HG02943 (cell line): Measurements from ENCODE around the gene BMPR1B.
"Not testable (repeated sequence)": the region's sequence is repeated elsewhere in the genome, so short reads cannot be mapped to it uniquely, and the experiment has no call there.

Experiments used
- ATAC-seq: cut with Tn5 transposase; IDR thresholded peaks from one replicate; pipeline ENCODE4 v1.9.1; 2021; ENCODE audit warnings: mild to moderate bottlenecking, low read depth, moderate library complexity; ENCODE audit not compliant: unreplicated experiment

Gene BMPR1B

GRCh38 chr4:95108883-95109421, 351.2 kb downstream of the BMPR1B start:
- ATAC-seq = no peak

DNA sequence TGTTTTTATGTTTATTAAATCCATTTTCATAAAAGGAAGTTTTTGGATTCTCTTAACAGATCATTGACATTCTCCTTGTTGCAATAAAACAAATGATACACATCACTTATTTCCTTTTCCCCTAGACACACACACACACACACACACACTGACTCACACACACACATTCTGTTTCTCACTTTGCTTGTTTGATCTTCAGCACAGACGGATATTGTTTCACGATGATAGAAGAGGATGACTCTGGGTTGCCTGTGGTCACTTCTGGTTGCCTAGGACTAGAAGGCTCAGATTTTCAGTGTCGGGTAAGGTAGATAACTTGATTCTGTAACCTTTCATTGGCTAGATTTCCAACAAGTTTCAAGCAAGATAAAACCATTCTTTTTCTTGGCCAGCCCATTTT, 356.8 kb downstream of the BMPR1B start:
- ATAC-seq = no peak

GRCh38 chr4:95118497-95118896, 360.7 kb downstream of the BMPR1B start:
- no peak for ATAC-seq

DNA sequence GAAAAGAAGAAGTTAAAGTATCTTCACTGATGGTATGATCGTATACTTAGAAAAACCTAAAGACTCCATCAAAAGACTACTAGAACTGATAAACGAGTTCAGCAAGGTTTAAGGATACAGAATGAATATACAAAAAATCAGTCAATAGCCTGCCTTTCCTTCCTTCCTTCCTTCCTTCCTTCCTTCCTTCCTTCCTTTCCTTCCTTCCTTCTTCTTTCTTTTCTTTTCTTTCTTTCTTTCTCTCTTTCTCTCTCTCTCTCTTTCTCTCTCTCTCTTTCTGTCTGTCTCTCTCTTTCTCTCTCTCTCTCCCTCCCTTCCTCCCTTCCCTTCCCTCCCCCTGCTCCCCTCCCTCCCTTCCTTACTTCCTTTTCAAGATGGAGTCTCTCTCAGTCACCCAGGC, 362.7 kb downstream of the BMPR1B start:
- no peak for ATAC-seq

DNA sequence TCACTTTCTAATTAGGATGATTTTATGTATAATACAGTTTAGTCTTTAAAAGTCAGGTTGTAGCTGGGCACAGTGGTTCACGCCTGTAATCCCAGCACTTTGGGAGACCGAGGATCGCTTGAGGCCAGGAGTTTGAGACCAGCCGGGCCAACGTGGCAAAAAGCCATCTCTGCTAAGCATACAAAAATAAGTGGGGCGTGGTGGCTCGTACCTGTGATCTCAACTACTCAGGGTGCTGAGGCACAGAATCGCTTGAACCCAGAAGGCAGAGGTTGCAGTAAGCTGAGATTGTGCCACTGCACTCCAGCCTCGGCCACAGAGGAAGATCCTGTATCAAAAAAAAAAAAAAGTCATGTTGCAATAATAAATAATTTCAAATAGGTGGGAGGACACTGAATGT, 364.2 kb downstream of the BMPR1B start:
- ATAC-seq = no peak

GRCh38 chr4:95124906-95125504, 367.2 kb downstream of the BMPR1B start:
- ATAC-seq = no peak

GRCh38 chr4:95129031-95129430, 371.3 kb downstream of the BMPR1B start:
- no peak for ATAC-seq

- ATAC-seq = no peak
These were observed 372.1 kb downstream of the BMPR1B start for GRCh38 chr4:95129821-95130311.

DNA sequence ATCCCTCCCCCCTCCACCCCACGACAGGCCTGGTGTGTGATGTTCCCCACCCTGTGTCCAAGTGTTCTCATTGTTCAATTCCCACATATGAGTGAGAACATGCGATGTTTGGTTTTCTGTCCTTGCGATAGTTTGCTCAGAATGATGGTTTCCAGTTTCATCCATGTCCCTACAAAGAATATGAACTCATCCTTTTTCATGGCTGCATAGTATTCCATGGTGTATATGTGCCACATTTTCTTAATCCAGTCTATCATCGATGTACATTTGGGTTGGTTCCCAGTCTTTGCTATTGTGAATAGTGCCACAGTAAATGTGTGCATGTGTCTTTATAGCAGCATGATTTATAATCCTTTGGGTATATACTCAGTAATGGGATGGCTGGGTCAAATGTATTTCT, 376.3 kb downstream of the BMPR1B start:
- not testable (repeated sequence) for ATAC-seq

- ATAC-seq = not testable (repeated sequence)
These were observed 381.7 kb downstream of the BMPR1B start for GRCh38 chr4:95139424-95139823.

- no peak for ATAC-seq
These were observed 383.6 kb downstream of the BMPR1B start for GRCh38 chr4:95141361-95141760.

DNA sequence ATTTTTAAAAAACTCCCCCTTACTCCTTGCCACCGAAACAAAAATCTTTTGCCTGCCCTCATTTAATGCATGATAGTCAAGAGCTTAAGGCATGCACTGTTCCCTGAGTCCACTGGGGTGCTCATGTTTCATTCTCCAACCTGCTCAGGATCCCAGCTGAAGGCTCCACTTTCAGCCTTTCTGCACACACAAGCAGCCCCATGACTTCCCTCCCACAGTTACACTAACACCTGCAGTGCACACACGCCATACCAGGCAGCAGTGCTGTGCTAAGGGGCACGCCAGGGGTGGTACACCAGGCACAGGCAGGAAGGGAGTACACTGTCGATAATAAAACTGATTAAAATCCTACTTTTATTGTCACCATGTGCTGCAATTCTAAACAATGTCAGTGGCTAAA, 385.2 kb downstream of the BMPR1B start:
- ATAC-seq = no peak

GRCh38 chr4:95151255-95151654, 393.5 kb downstream of the BMPR1B start:
- no peak for ATAC-seq

GRCh38 chr4:95153182-95153581, 395.4 kb downstream of the BMPR1B start:
- ATAC-seq = no peak

DNA sequence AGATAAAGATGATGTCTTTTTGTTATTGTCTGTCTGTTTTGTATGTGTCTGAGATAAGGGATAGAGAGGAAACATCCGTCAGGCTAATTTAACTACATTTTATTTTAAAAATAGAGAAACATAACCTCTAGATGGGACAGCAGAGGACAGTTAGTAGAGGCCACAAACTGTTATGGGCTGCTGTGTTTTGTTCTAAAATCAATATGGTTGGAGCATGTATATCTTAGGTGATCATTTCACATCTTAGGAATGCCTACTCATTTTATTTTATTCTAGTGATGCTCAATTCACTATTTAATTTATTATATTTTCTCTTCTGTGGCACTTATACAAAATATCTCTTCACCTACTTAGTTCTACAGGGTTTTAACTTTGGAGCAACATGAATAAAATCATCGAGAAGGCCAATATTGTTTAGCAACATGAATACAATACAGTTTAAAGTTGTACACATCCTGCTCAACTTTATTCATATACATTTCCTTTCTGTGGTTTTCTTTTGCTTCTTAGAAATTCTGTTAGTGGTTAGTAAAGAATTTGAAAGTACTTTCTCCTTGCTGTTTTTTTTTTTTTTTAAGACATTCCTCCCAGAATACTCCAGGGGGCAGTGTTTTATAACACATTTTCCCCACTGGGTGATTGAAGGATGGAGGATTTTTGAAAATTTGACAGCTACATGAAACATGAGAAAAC, 398.1 kb downstream of the BMPR1B start:
- no peak for ATAC-seq

DNA sequence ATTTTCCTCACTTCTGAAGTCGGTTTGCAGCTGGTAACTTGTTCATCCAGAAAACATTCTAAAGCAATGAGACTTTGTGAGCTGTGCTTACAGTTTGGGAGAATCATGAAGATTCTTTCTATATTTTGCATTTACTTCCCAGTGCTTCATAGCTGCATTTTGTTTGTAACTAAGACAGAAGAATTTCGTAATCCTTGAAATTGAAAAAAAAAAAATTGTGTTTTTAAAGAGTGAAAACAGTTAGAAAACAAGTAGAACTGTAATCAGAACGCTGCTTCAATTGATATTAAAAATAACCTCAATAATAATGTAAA, 398.7 kb downstream of the BMPR1B start:
- ATAC-seq = no peak

GRCh38 chr4:95157596-95157995, 399.8 kb downstream of the BMPR1B start:
- no peak for ATAC-seq

DNA sequence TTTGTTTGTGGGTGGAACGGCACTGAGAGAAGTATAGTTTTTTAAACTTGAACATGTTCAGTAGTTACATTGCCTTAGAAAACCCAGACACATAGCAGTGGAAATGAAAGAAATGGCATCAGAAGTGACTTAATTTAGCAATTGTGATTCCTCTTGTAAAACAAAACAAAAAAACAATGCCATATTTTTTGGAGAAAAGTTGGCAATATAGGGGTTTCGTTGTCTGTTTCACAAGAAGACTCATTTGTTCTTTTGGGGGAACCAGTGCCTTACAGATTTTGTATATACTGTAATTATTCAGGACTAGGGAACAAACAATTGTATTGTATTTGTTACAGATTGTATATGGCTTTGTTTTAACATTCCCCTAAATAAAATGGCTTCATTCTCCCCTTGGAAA, 400.3 kb downstream of the BMPR1B start:
- no peak for ATAC-seq

DNA sequence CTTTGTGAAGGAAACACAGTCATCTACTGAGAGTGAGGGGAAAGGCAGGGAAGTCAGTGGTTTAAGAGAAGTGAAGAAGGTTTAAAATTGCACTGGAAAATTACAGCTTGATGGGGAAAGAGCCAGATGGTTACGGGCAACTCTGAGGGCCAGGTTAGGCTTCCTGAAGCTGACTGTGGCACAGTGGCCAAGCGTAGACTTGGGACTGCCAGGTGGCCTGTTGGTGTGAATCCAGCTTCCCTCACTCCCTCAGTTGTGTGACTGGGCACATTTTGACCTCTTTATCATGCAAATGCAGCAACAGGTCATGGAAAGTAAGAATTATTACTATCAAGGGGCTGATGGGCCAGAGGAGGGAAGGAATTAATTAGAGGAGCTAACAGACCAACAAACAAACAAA, 400.9 kb downstream of the BMPR1B start:
- no peak for ATAC-seq

DNA sequence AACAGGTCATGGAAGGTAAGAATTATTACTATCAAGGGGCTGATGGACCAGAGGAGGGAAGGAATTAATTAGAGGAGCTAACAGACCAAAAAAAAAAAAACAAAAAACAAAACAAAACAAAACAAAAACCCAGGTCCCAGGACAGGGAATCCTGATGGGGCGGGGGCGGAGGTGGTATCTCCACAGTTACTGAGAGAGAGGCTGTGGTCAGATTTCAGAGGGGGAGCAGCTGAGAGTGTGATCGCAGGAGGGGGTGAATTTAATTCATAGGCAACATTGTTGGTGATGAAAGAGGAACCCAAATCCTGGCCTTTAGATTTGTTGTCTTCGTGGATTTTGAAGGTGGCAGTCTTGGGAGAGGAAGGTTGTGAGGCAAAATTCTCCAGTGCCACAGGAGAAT, 401.6 kb downstream of the BMPR1B start:
- ATAC-seq = no peak

DNA sequence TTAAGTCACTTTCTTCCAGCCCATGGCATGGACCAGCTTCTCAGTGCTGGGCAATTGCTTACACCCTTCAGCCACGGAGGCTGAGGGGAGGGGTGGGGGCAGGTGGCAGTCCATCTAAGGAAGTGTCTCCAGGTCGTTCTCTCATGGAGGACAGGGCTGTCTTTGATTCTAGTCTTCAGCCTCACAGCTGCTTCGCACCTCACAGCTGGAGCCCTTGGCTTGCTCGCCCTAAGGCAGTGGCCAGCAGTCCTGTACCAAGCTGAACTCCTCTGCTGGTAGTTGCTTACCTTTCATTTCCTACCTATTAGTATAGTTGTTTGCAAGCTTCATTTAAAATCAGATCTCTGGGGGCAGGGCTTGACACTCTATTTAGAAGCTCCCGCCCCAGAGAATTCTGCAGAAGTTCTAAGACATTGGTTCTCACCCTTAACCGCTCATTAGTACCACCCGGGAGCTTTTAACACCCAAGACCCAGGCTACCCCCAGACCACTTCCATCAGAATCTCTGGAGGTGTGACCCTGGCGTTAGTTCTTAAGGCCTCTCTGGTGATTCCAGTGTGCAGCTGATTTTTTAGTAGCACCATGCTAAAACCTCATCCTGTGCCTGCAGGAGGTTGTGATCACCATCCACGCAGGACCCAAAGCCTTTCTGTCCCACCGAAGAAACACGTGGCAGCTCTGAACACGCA, 404.2 kb downstream of the BMPR1B start:
- no peak for ATAC-seq

- no peak for ATAC-seq
These were observed 405.1 kb downstream of the BMPR1B start for GRCh38 chr4:95162867-95163266.
